GM19023 (cell line): ENCODE data around the gene NDUFV1.
"Not testable (repeated sequence)": the region's sequence is repeated elsewhere in the genome, so short reads cannot be mapped to it uniquely, and the experiment has no call there.

ENCODE experiments used
- ATAC-seq: cut with Tn5 transposase; IDR thresholded peaks from one replicate; pipeline ENCODE4 v1.9.1; 2021; ENCODE audit warnings: mild to moderate bottlenecking, moderate library complexity; ENCODE audit not compliant: unreplicated experiment

The NDUFV1 gene

GRCh38 chr11:67652965-67653845 is 46.5 kb downstream of the NDUFV1 start:
- ATAC-seq = no peak

GRCh38 chr11:67654225-67654624 is 47.5 kb downstream of the NDUFV1 start:
- ATAC-seq = no peak

DNA sequence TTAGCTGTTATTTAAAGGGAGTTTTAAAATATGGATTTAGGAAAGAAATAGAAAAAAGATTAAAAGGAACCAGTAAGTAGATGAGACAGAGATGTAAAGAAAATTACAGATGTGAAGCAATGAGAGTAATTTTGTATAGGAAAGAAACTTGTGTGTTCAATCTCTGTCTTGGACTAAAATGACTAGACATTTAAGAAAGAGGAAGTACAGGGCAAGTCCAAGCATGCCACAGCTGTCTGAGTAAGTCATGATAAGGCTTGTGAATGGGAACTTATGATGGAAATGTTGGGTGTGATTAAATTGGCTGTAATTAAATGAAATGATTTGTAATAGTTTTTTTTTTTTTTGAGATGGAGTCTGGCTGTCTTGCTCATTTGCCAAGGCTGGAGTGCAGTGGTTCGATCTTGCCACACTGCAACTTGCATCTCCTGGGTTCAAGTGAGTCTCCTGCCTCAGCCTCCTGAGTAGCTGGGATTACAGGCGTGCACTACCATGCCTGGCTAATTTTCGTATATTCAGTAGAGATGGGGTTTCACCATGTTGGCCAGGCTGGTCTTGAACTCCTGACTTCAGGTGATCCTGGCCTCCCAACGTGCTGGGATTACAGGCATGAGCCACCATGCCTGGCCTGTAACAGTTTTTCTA is 49.7 kb downstream of the NDUFV1 start:
- ATAC-seq = no peak

- no peak for ATAC-seq
These were observed 50.6 kb downstream of the NDUFV1 start for GRCh38 chr11:67657300-67657699.

- ATAC-seq = not testable (repeated sequence)
These were observed 53.0 kb downstream of the NDUFV1 start for GRCh38 chr11:67659651-67660165.

DNA sequence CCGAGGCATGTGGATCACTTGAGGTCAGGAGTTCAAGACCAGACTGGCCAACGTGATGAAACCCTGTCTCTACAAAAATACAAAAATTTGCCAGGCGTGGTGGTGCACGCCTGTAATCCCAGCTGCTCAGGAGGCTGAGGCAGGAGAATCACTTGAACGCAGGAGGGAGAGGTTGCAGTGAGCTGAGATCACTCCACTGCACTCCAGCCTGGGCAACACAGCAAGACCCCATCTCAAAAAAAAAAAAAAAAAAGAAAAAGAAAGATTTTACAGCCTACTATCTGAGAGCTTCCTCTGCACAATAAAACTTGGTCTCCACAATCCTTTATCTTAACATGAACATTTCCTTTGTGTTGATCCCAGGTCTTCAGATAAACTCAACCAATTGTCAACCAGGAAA is 54.0 kb downstream of the NDUFV1 start:
- ATAC-seq = not testable (repeated sequence)
